Measurements from ENCODE around the gene BASP1. TPM values are rescaled to one million over a fixed set of nuclear protein-coding genes. Genes with fewer than 3 reads are reported as not detected.

BASP1 gene
- total RNA-seq, 2 donors from 2014 or later: 60.3 to 63.0 TPM

DNA sequence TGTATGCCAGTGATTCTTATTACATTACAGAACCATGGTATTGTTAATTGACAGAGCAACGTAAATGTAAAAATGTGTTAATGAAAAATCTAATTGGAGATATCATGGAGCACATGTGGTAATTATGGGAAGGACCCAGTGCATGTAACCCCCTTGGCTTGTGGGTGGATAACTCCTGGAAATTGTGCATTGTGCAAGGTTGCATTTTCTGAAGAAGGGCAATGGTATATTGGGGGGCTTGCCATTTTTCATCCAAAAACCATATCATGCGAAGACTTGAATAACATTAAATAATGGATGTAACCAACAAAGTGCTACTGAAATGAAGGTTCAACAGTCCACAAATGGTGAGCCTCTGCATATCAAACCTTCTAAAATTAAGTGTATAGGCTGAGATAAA is 47.6 kb downstream of the BASP1 start:
- no peak for DNase-seq
- Histone ChIP-seq H3K9ac (ENCODE audit: extremely low read depth, low read length, poor library complexity, severe bottlenecking) (no peak overlapping the region), H3K36me3 (ENCODE audit: control insufficient read depth, insufficient read depth, low read length) (peaks cover 27% of the 10 kb centered on the region), H3K27me3 (ENCODE audit: control insufficient read depth, insufficient read depth, low read length, poor library complexity, severe bottlenecking) (no peaks in the 10 kb centered on the region), H3K4me3 (ENCODE audit: low read length) (no peak overlapping the region), H3K27ac (ENCODE audit: low read depth, low read length) (no peak overlapping the region), H3K9me3 (ENCODE audit: control insufficient read depth, low read length) (peaks cover 22% of the 10 kb centered on the region), H3K4me1 (ENCODE audit: control insufficient read depth, insufficient read depth, low read length) (peaks cover 9% of the 10 kb centered on the region)
- H3K4me3 Mint-ChIP-seq: no peak overlapping the region
- H3K9me3 Mint-ChIP-seq: no peaks in the 10 kb centered on the region
- 94% methylated on average over 2 of the region's 2 CpGs; no CpG with 5 or more reads in 1 of the 2 experiments for WGBS, 2 experiments (ENCODE audit: insufficient coverage in 1 of 2, insufficient read length in 1 of 2)
- H3K27me3 Mint-ChIP-seq (ENCODE audit: insufficient read depth): no peaks in the 10 kb centered on the region
- no peak for TF ChIP-seq CTCF (conservative IDR thresholded peaks at IDR 0.05)
- peaks cover 25% of the 10 kb centered on the region for H3K36me3 Mint-ChIP-seq (ENCODE audit: low read depth)
- H3K4me1 Mint-ChIP-seq: peaks cover 35% of the 10 kb centered on the region
- H3K27ac Mint-ChIP-seq: no peak overlapping the region

GRCh38 chr5:17267106-17267505 is 49.7 kb downstream of the BASP1 start:
- WGBS, 2 experiments (ENCODE audit: insufficient coverage in 1 of 2, insufficient read length in 1 of 2): 93 to 100% methylated on average over 3 to 5 of the region's 5 CpGs

GRCh38 chr5:17269201-17269600 is 51.8 kb downstream of the BASP1 start:
- Mint-ChIP-seq H3K4me1 (peaks cover 22% of the 10 kb centered on the region), H3K9me3 (no peaks in the 10 kb centered on the region), H3K4me3 (no peak overlapping the region), H3K36me3 (ENCODE audit: low read depth) (peaks cover 15% of the 10 kb centered on the region), H3K27ac (no peak overlapping the region), H3K27me3 (ENCODE audit: insufficient read depth) (no peaks in the 10 kb centered on the region)
- no peak overlapping the region for H3K27ac ChIP-seq (ENCODE audit: low read depth, low read length)
- peaks cover 9% of the 10 kb centered on the region for H3K4me1 ChIP-seq (ENCODE audit: control insufficient read depth, insufficient read depth, low read length)
- no peaks in the 10 kb centered on the region for H3K27me3 ChIP-seq (ENCODE audit: control insufficient read depth, insufficient read depth, low read length, poor library complexity, severe bottlenecking)
- 92 to 100% methylated on average over 4 to 6 of the region's 6 CpGs for WGBS, 2 experiments (ENCODE audit: insufficient coverage in 1 of 2, insufficient read length in 1 of 2)
- no peak overlapping the region for H3K4me3 ChIP-seq (ENCODE audit: low read length)
- H3K36me3 ChIP-seq (ENCODE audit: control insufficient read depth, insufficient read depth, low read length): peaks cover 15% of the 10 kb centered on the region
- TF ChIP-seq CTCF (conservative IDR thresholded peaks at IDR 0.05): no peak
- H3K9ac ChIP-seq (ENCODE audit: extremely low read depth, low read length, poor library complexity, severe bottlenecking): no peak overlapping the region
- DNase-seq: no peak
- peaks cover 10% of the 10 kb centered on the region for H3K9me3 ChIP-seq (ENCODE audit: control insufficient read depth, low read length)

More at GRCh38 chr5:17267106-17267505, 49.7 kb downstream of the BASP1 start:
- DNase-seq: no peak
- Mint-ChIP-seq H3K27ac (no peak overlapping the region), H3K4me1 (peaks cover 23% of the 10 kb centered on the region), H3K27me3 (ENCODE audit: insufficient read depth) (no peaks in the 10 kb centered on the region), H3K4me3 (no peak overlapping the region), H3K9me3 (no peaks in the 10 kb centered on the region), H3K36me3 (ENCODE audit: low read depth) (peaks cover 28% of the 10 kb centered on the region)
- Histone ChIP-seq H3K27me3 (ENCODE audit: control insufficient read depth, insufficient read depth, low read length, poor library complexity, severe bottlenecking) (no peaks in the 10 kb centered on the region), H3K36me3 (ENCODE audit: control insufficient read depth, insufficient read depth, low read length) (peaks cover 15% of the 10 kb centered on the region), H3K9me3 (ENCODE audit: control insufficient read depth, low read length) (peaks cover 14% of the 10 kb centered on the region), H3K9ac (ENCODE audit: extremely low read depth, low read length, poor library complexity, severe bottlenecking) (no peak overlapping the region), H3K27ac (ENCODE audit: low read depth, low read length) (no peak overlapping the region), H3K4me3 (ENCODE audit: low read length) (no peak overlapping the region), H3K4me1 (ENCODE audit: control insufficient read depth, insufficient read depth, low read length) (peaks cover 9% of the 10 kb centered on the region)
- no peak for TF ChIP-seq CTCF (conservative IDR thresholded peaks at IDR 0.05)
